GM13976 (cell line): ENCODE measurements around the gene ERAL1.

Experiments used
- DNase-seq: peaks from one replicate; pipeline ENCODE4 v3.0.0; 2012; ENCODE audit warnings: low spot score
- CTCF ChIP-seq: IDR thresholded peaks from 2 replicates; pipeline ENCODE4 v1.5.1; 2012; ENCODE audit warnings: borderline replicate concordance, mild to moderate bottlenecking; ENCODE audit not compliant: insufficient read depth; ENCODE audit errors: extremely low read depth, missing control alignments, control extremely low read depth
- in situ Hi-C: fragments of 300-500 bp; cut with MboI; formaldehyde crosslinking; loops from one replicate; pipeline ENCODE4 v1.12.0; 2022; ENCODE audit warnings: low sequenced_read_pairs, mixed read lengths, inconsistent platforms; ENCODE audit not compliant: unreplicated experiment

The ERAL1 gene

GRCh38 chr17:28854457-28855335 lies at the start of gene ERAL1:
TSS of gene ERAL1 (plus strand) at chr17:28855016. CDS start at chr17:28855035, 19 bp downstream.
- no peak for TF ChIP-seq CTCF
- peak; percentile 91 for DNase-seq
- in situ Hi-C loops: no loop called here

GRCh38 chr17:28807925-28808634 lies 46.7 kb upstream of the ERAL1 start:
- in situ Hi-C loops: no loop called here
- TF ChIP-seq CTCF: no peak
- DNase-seq: no peak

- in situ Hi-C loops: no loop called here
- DNase-seq: no peak
- TF ChIP-seq CTCF: no peak
Observed at GRCh38 chr17:28810437-28810836, 44.4 kb upstream of the ERAL1 start.

- TF ChIP-seq CTCF: no peak
- in situ Hi-C loops: no loop called here
- DNase-seq: peak; percentile 30
Observed at GRCh38 chr17:28811651-28812090, 43.1 kb upstream of the ERAL1 start.

GRCh38 chr17:28812091-28812747 lies 42.6 kb upstream of the ERAL1 start:
- in situ Hi-C loops: no loop called here
- no peak for TF ChIP-seq CTCF
- DNase-seq: peak; percentile 100

GRCh38 chr17:28812748-28813377 lies 42.0 kb upstream of the ERAL1 start:
- TF ChIP-seq CTCF: no peak
- in situ Hi-C loops: no loop called here
- DNase-seq: no peak
